HepG2 (cell line): ENCODE measurements around the gene CLCC1. TPM values are rescaled to one million over a fixed set of nuclear protein-coding genes. Genes with fewer than 3 reads are reported as not detected.
"Not testable (repeated sequence)": the region's sequence is repeated elsewhere in the genome, so short reads cannot be mapped to it uniquely, and the experiment has no call there.

ENCODE experiments used
- ATAC-seq: fragments of 200-7000 bp; cut with Tn5 transposase; 3 replicates; pipeline ENCODE4 v1.9.1; 2020; ENCODE audit warnings: mild to moderate bottlenecking, moderate library complexity
- BruUV-seq: library from RNA; stranded (reverse); fragments of 400-500 nt; replicated peaks from 2 replicates; lab custom pipeline; 2021; lab: Mats Ljungman, UMichigan
- CTCF ChIA-PET: fragments of 300-600 bp; formaldehyde crosslinking; extraction: SDS; loops from one replicate; lab custom pipeline; 2021; ENCODE audit warnings: low total read pairs, inconsistent platforms, low intra/inter-chr PET ratio; lab: Yijun Ruan, JAX
- POLR2A ChIA-PET: fragments of 350-600 bp; sonication (Branson Sonifier 250); formaldehyde crosslinking; loops from one replicate; lab custom pipeline; 2020; ENCODE audit warnings: antibody characterized with exemption, inconsistent platforms; lab: Yijun Ruan, JAX
- DNase-seq: peaks from one replicate; pipeline ENCODE4 v3.0.0-alpha.2; 2015; ENCODE audit warnings: low spot score
- FAIRE-seq: peaks from 3 replicates; lab custom pipeline; 2011; peaks lifted over from hg19 to GRCh38; lab: Jason Lieb, UNC
- H2AFZ ChIP-seq: one replicate; pipeline ENCODE4 v1.6.1; 2011; ENCODE audit warnings: low read length, inconsistent platforms
- H3K27ac ChIP-seq: fragments of 300-600 bp; 3 replicates; pipeline ENCODE4 v1.8.0; 2011; ENCODE audit warnings: mixed run types, mild to moderate bottlenecking, mixed read lengths, low read length, inconsistent platforms; ENCODE audit not compliant: insufficient read depth; ENCODE audit errors: extremely low read length
- H3K27me3 ChIP-seq, 2 experiments: fragments of 200-600 bp in 1 of 2; 2 replicates in 1 of 2; 3 replicates in 1 of 2; pipeline versions ENCODE4 v1.6.0 to v1.8.0; 2011; ENCODE audit warnings: low read length in 2 of 2, mild to moderate bottlenecking in 2 of 2, moderate library complexity in 2 of 2, inconsistent platforms in 1 of 2; ENCODE audit not compliant: insufficient read depth in 2 of 2, control insufficient read depth in 1 of 2
- H3K36me3 ChIP-seq, 2 experiments: fragments of 200-600 bp in 1 of 2; replicated peaks in 1 of 2; 2 replicates in 1 of 2; 3 replicates in 1 of 2; pipeline versions ENCODE4 v1.5.1 to v1.8.0; 2011; ENCODE audit warnings: low read length in 2 of 2, inconsistent platforms in 1 of 2; ENCODE audit not compliant: insufficient read depth in 2 of 2, control insufficient read depth in 1 of 2
- H3K4me1 ChIP-seq: 2 replicates; pipeline ENCODE4 v1.5.1; 2012; ENCODE audit warnings: low read length, inconsistent platforms; ENCODE audit not compliant: insufficient read depth
- H3K4me2 ChIP-seq: 2 replicates; pipeline ENCODE4 v1.6.0; 2011; ENCODE audit warnings: low read depth, low read length, inconsistent platforms
- H3K4me3 ChIP-seq, 3 experiments: fragments of 200-600 bp in 1 of 3; sonication (generic), shearing (Covaris generic) in 1 of 3; replicated peaks in 1 of 3; 2 replicates each; pipeline ENCODE4 v1.5.1; 2011 to 2016; ENCODE audit warnings: low read length in 3 of 3, inconsistent platforms in 2 of 3, low read depth in 2 of 3, mild to moderate bottlenecking in 2 of 3, control low read depth in 1 of 3, mixed read lengths in 1 of 3; ENCODE audit not compliant: insufficient read depth in 1 of 3
- H3K79me2 ChIP-seq: one replicate; pipeline ENCODE4 v1.6.1; 2011; ENCODE audit warnings: low read length, inconsistent platforms; ENCODE audit not compliant: insufficient read depth
- H3K9ac ChIP-seq: 2 replicates; pipeline ENCODE4 v1.6.0; 2011; ENCODE audit warnings: mild to moderate bottlenecking, low read depth, low read length, inconsistent platforms; ENCODE audit not compliant: insufficient read depth
- H3K9me3 ChIP-seq: 2 replicates; pipeline ENCODE4 v1.5.1; 2012; ENCODE audit warnings: mild to moderate bottlenecking, low read length
- H4K20me1 ChIP-seq: 2 replicates; pipeline ENCODE4 v1.6.0; 2011; ENCODE audit warnings: inconsistent platforms, mild to moderate bottlenecking, low read length, moderate library complexity; ENCODE audit not compliant: insufficient read depth
- EHMT2 ChIP-seq: fragments of 200-600 bp; sonication (generic); IDR thresholded peaks from 2 replicates; pipeline ENCODE4 v1.7.0; 2017; ENCODE audit warnings: antibody characterized with exemption, low read depth, low read length, borderline replicate concordance
- FOXK1 ChIP-seq: sonication (generic); formaldehyde crosslinking; IDR thresholded peaks from 2 replicates; pipeline ENCODE4 v1.4.0; 2020; ENCODE audit warnings: low read depth, missing genetic modification reagents, borderline replicate concordance
- HMG20A ChIP-seq: IDR thresholded peaks from 2 replicates; pipeline ENCODE4 v1.6.1; 2016; ENCODE audit warnings: borderline replicate concordance
- RXRA ChIP-seq: sonication (generic); formaldehyde crosslinking; IDR thresholded peaks from 2 replicates; pipeline ENCODE4 v1.5.1; 2020; ENCODE audit warnings: missing genetic modification reagents
- SNAI1 ChIP-seq: sonication (generic); formaldehyde crosslinking; IDR thresholded peaks from 2 replicates; pipeline ENCODE4 v1.5.0; 2020; ENCODE audit warnings: mild to moderate bottlenecking, missing genetic modification reagents, borderline replicate concordance
- ZNF10 ChIP-seq: sonication (generic); formaldehyde crosslinking; IDR thresholded peaks from 2 replicates; pipeline ENCODE4 v1.4.0; 2020; ENCODE audit warnings: mild to moderate bottlenecking, low read depth, missing genetic modification reagents, borderline replicate concordance
- ZNF230 ChIP-seq: sonication (generic); formaldehyde crosslinking; IDR thresholded peaks from 2 replicates; pipeline ENCODE4 v1.4.0; 2020; ENCODE audit warnings: mild to moderate bottlenecking, missing genetic modification reagents
- ZNF747 ChIP-seq: sonication (generic); formaldehyde crosslinking; IDR thresholded peaks from 2 replicates; pipeline ENCODE4 v1.8.1; 2023; ENCODE audit warnings: missing genetic modification reagents, mild to moderate bottlenecking, borderline replicate concordance
- ZSCAN29 ChIP-seq: sonication (generic); formaldehyde crosslinking; conservative IDR thresholded peaks from 2 replicates; pipeline ENCODE4 v1.4.0; 2020; ENCODE audit warnings: mild to moderate bottlenecking, missing genetic modification reagents
- WGBS: methylation state at CpG from one replicate; pipeline ENCODE4 v1.1.6; 2017; ENCODE audit warnings: low lambda C conversion rate; 5-methylcytosine and 5-hydroxymethylcytosine counted together
- in situ Hi-C: cut with HindIII; loops from 2 replicates; pipeline ENCODE4 v1.10.0; 2017; ENCODE audit warnings: low pct_unique_long_range_greater_than_20kb; ENCODE audit not compliant: extremely low pct_ligation_motif_present
- intact Hi-C: fragments of 100-400 bp; cut with micrococcal nuclease; formaldehyde crosslinking; loops from one replicate; pipeline ENCODE4 v1.10.0; 2022; ENCODE audit not compliant: unreplicated experiment
- polyA plus RNA-seq, 8 experiments: library from polyadenylated mRNA; depleted of rRNA in 3 of 8; stranded (reverse) in 7 of 8; unstranded in 1 of 8; fragments of >200 nt; fragmentation: Illumina TruSeq in 4 of 8; extraction: Trizol in 4 of 8; gene quantifications; 2 replicates each; pipeline versions ENCODE4 v1.2.1 to v1.2.3, GENCODE V29; 2011 to 2016; ENCODE audit warnings: low read depth in 4 of 8, missing spikeins in 1 of 8, mixed read lengths in 1 of 8; ENCODE audit not compliant: insufficient read depth in 1 of 8
- total RNA-seq, 5 experiments: library from RNA; depleted of rRNA; stranded (reverse); fragments of >200 nt; fragmentation: Illumina TruSeq; extraction: Trizol; gene quantifications; 2 replicates each; pipeline ENCODE4 v1.2.3, GENCODE V29; 2016; ENCODE audit warnings: low read depth in 1 of 5
- TF ChIP-seq, protein P1 (sequence below): sonication (generic); formaldehyde crosslinking; IDR thresholded peaks from 2 replicates; pipeline ENCODE4 v1.4.0; 2020; ENCODE audit warnings: missing genetic modification reagents, low read depth, mild to moderate bottlenecking, borderline replicate concordance
- TF ChIP-seq, protein P2 (sequence below): sonication (generic); formaldehyde crosslinking; IDR thresholded peaks from 2 replicates; pipeline ENCODE4 v1.9.0; 2022; ENCODE audit warnings: missing genetic modification reagents, mild to moderate bottlenecking, borderline replicate concordance

Gene CLCC1
- total and polyA plus RNA-seq, 2 of the 13 experiments (the other 11 are each of a cell fraction or from before 2014, with no cell fraction given), result 16.0 to 25.8 TPM

DNA sequence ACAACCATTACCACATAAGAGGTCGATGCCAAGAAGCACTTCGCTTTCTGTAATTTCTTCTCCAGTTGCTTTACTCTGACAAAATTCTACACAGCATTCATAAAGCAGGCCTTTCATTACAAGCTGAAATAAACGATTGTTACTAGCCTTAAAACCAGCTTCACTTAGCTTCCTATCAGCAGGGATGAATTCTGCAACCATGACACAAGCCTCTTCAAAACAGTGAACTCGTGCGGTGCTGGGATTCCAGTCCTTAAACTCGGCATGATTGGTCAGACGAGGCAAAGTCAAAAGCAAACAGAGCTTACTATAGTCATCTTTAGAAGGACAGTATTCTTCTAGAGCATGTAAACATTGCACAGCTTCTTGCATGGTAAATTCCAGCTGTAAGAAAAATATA is 48.1 kb upstream of the CLCC1 start:
- no peak overlapping the region for H3K4me2 ChIP-seq
- no peaks in the 10 kb centered on the region for H3K79me2 ChIP-seq
- intact Hi-C loops (no loop called here), in situ Hi-C loops (no loop called here)
- WGBS, result 50% methylated on average over 7 of the region's 7 CpGs
- DNase-seq (peak; percentile 56), FAIRE-seq (peak; percentile 56), ATAC-seq (peak; percentile 68; the same call in 2 of the 3 replicates)
- no TSS peak for BruUV-seq
- H3K27ac ChIP-seq, result no peak overlapping the region
- no peak for TF ChIP-seq ZNF747
- TF ChIP-seq ZNF10 (CRISPR knock-in tag), result no peak
- no peak for TF ChIP-seq SNAI1
- TF ChIP-seq, protein P1, sequence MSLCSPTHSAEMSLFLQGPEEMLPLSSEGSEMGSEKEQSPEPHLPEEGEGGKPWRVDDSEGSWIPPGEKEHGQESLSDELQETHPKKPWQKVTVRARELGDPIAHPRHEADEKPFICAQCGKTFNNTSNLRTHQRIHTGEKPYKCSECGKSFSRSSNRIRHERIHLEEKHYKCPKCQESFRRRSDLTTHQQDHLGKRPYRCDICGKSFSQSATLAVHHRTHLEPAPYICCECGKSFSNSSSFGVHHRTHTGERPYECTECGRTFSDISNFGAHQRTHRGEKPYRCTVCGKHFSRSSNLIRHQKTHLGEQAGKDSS (CRISPR knock-in tag), result no peak
- TF ChIP-seq, protein P2, sequence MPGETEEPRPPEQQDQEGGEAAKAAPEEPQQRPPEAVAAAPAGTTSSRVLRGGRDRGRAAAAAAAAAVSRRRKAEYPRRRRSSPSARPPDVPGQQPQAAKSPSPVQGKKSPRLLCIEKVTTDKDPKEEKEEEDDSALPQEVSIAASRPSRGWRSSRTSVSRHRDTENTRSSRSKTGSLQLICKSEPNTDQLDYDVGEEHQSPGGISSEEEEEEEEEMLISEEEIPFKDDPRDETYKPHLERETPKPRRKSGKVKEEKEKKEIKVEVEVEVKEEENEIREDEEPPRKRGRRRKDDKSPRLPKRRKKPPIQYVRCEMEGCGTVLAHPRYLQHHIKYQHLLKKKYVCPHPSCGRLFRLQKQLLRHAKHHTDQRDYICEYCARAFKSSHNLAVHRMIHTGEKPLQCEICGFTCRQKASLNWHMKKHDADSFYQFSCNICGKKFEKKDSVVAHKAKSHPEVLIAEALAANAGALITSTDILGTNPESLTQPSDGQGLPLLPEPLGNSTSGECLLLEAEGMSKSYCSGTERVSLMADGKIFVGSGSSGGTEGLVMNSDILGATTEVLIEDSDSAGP (CRISPR knock-in tag), result no peak
- no peak for TF ChIP-seq ZNF230 (CRISPR knock-in tag)
- TF ChIP-seq EHMT2, result no peak
- no peak for TF ChIP-seq RXRA (CRISPR knock-in tag)
- TF ChIP-seq HMG20A, result no peak
- no peak for TF ChIP-seq ZSCAN29 (CRISPR knock-in tag)
- TF ChIP-seq FOXK1 (CRISPR knock-in tag), result no peak
- H4K20me1 ChIP-seq, result no peaks in the 10 kb centered on the region
- CTCF ChIA-PET, result no interaction called here
- no peaks in the 10 kb centered on the region for H3K9me3 ChIP-seq
- no peaks in the 10 kb centered on the region for H3K27me3 ChIP-seq
- no peak overlapping the region for H2AFZ ChIP-seq
- H3K4me1 ChIP-seq, result peaks cover 12% of the 10 kb centered on the region
- H3K9ac ChIP-seq, result no peak overlapping the region
- H3K4me3 ChIP-seq, result no peak overlapping the region
- peaks cover 1 to 5% of the 10 kb centered on the region in 2 experiments; a peak in 2 of 5 replicates for H3K36me3 ChIP-seq
- POLR2A ChIA-PET, result interaction anchor here (1.1 kb wide), 1 partner anchor 90 kb away, joined by 3 read pairs; no protein-coding TSS in a partner anchor

DNA sequence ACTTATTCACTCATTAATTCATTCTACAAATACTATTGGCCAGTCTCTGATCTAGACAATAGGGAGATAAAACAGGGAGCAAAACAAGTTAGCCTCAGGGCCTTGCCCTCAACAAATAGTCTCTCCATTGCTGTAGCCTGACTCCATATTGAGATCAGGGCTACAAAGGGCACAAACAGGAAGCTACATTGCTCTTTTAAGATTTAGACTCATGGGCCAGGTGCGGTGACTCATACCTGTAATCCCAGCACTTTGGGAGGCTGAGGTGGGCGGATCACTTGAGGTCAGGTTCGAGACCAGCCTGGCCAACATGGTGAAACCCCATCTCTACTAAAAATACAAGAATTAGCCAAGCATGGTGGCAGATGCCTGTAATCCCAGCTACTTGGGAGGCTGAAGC is 33.3 kb upstream of the CLCC1 start:
- WGBS, result 97% methylated on average over 3 of the region's 3 CpGs
- intact Hi-C loops, CTCF ChIA-PET, H3K27me3 ChIP-seq, ATAC-seq, H3K79me2 ChIP-seq, H3K4me1 ChIP-seq, H3K4me2 ChIP-seq, H3K27ac ChIP-seq, DNase-seq, H3K9ac ChIP-seq, in situ Hi-C loops, POLR2A ChIA-PET, H3K4me3 ChIP-seq, BruUV-seq, H2AFZ ChIP-seq, H4K20me1 ChIP-seq, FAIRE-seq: not testable (repeated sequence)
- Histone ChIP-seq H3K9me3 (peaks cover 14% of the 10 kb centered on the region), H3K36me3 (peaks cover 1 to 17% of the 10 kb centered on the region in 2 experiments; a peak in 3 of 5 replicates)
